H9 (cell line): ENCODE measurements around the gene AATK. TPM values are rescaled to one million over a fixed set of nuclear protein-coding genes. Genes with fewer than 3 reads are reported as not detected.

Experiments
- DNase-seq: peaks from one replicate; pipeline ENCODE4 v3.0.0-alpha.2; 2017
- H2AFZ ChIP-seq: one replicate; pipeline ENCODE4 v1.6.1; 2013; ENCODE audit warnings: mild to moderate bottlenecking, low read length, control low read depth, moderate library complexity
- H2AK5ac ChIP-seq: 2 replicates; pipeline ENCODE4 v1.6.1; 2013; ENCODE audit warnings: low read length, control low read depth, mixed read lengths; ENCODE audit not compliant: insufficient read length
- H2BK120ac ChIP-seq: one replicate; pipeline ENCODE4 v1.6.1; 2013; ENCODE audit warnings: low read depth, mild to moderate bottlenecking, low read length, control low read depth, inconsistent platforms; ENCODE audit not compliant: poor library complexity, severe bottlenecking
- H2BK12ac ChIP-seq: 2 replicates; pipeline ENCODE4 v1.6.1; 2013; ENCODE audit warnings: low read length, control low read depth, mixed read lengths, low read depth; ENCODE audit not compliant: insufficient read length
- H2BK15ac ChIP-seq: 2 replicates; pipeline ENCODE4 v1.6.1; 2013; ENCODE audit warnings: low read depth, low read length, control low read depth
- H2BK20ac ChIP-seq: one replicate; pipeline ENCODE4 v1.6.1; 2013; ENCODE audit warnings: low read depth, mild to moderate bottlenecking, low read length, control low read depth, inconsistent platforms; ENCODE audit not compliant: poor library complexity, severe bottlenecking
- H2BK5ac ChIP-seq: 2 replicates; pipeline ENCODE4 v1.6.1; 2013; ENCODE audit warnings: low read length, control low read depth, mixed read lengths; ENCODE audit not compliant: insufficient read length
- H3K14ac ChIP-seq: 2 replicates; pipeline ENCODE4 v1.6.1; 2013; ENCODE audit warnings: low read length, control low read depth; ENCODE audit not compliant: insufficient read depth
- H3K18ac ChIP-seq: 2 replicates; pipeline ENCODE4 v1.6.1; 2013; ENCODE audit warnings: low read depth, mild to moderate bottlenecking, mixed read lengths, low read length, control low read depth; ENCODE audit not compliant: insufficient read length
- H3K23ac ChIP-seq: 2 replicates; pipeline ENCODE4 v1.6.1; 2013; ENCODE audit warnings: low read length, control low read depth, mixed read lengths, low read depth; ENCODE audit not compliant: insufficient read length
- H3K23me2 ChIP-seq: 2 replicates; pipeline ENCODE4 v1.6.1; 2013; ENCODE audit warnings: low read depth, mild to moderate bottlenecking, mixed read lengths, low read length, control low read depth; ENCODE audit not compliant: insufficient read length, poor library complexity, severe bottlenecking
- H3K27ac ChIP-seq: 2 replicates; pipeline ENCODE4 v1.5.1; 2013; ENCODE audit warnings: low read length, control low read depth, mixed read lengths, low read depth; ENCODE audit not compliant: insufficient read length
- H3K27me3 ChIP-seq: 2 replicates; pipeline ENCODE4 v1.6.1; 2013; ENCODE audit warnings: low read length, control low read depth, inconsistent platforms; ENCODE audit not compliant: insufficient read depth
- H3K4ac ChIP-seq: 2 replicates; pipeline ENCODE4 v1.6.1; 2013; ENCODE audit warnings: low read depth, mild to moderate bottlenecking, control low read depth, inconsistent platforms, low read length, moderate library complexity
- H3K4me1 ChIP-seq: 2 replicates; pipeline ENCODE4 v1.6.1; 2013; ENCODE audit warnings: low read length, control low read depth, inconsistent platforms; ENCODE audit not compliant: insufficient read depth
- H3K4me2 ChIP-seq: 2 replicates; pipeline ENCODE4 v1.6.1; 2013; ENCODE audit warnings: low read length, control low read depth, mixed read lengths; ENCODE audit not compliant: insufficient read length, insufficient read depth
- H3K56ac ChIP-seq: 2 replicates; pipeline ENCODE4 v1.6.1; 2013; ENCODE audit warnings: low read depth, mild to moderate bottlenecking, mixed read lengths, low read length, control low read depth; ENCODE audit not compliant: insufficient read length
- H3K79me1 ChIP-seq: 2 replicates; pipeline ENCODE4 v1.6.1; 2013; ENCODE audit warnings: low read depth, mild to moderate bottlenecking, moderate library complexity, low read length, control low read depth, inconsistent platforms; ENCODE audit not compliant: insufficient read depth, poor library complexity, severe bottlenecking
- H3K79me2 ChIP-seq: 2 replicates; pipeline ENCODE4 v1.6.1; 2013; ENCODE audit warnings: low read length, control low read depth, inconsistent platforms; ENCODE audit not compliant: insufficient read depth
- H3K9ac ChIP-seq: 2 replicates; pipeline ENCODE4 v1.6.1; 2013; ENCODE audit warnings: low read length, control low read depth, mixed read lengths; ENCODE audit not compliant: insufficient read length; ENCODE audit errors: extremely low read depth
- H3K9me3 ChIP-seq: one replicate; pipeline ENCODE4 v1.6.1; 2013; ENCODE audit warnings: low read depth, low read length, inconsistent platforms; ENCODE audit not compliant: control insufficient read depth
- H3T11ph ChIP-seq: one replicate; pipeline ENCODE4 v1.6.1; 2013; ENCODE audit warnings: mild to moderate bottlenecking, low read length, control low read depth, inconsistent platforms
- H4K20me1 ChIP-seq: one replicate; pipeline ENCODE4 v1.6.1; 2013; ENCODE audit not compliant: control insufficient read depth, insufficient read length, insufficient read depth
- H4K5ac ChIP-seq: 2 replicates; pipeline ENCODE4 v1.6.1; 2013; ENCODE audit warnings: low read depth, mild to moderate bottlenecking, mixed read lengths, low read length, control low read depth; ENCODE audit not compliant: insufficient read length
- H4K8ac ChIP-seq: replicated peaks from 2 replicates; pipeline ENCODE4 v1.6.1; 2013; ENCODE audit warnings: low read length, control low read depth, mixed read lengths, low read depth; ENCODE audit not compliant: insufficient read length
- H4K91ac ChIP-seq: 2 replicates; pipeline ENCODE4 v1.6.1; 2013; ENCODE audit warnings: low read depth, mild to moderate bottlenecking, moderate library complexity, mixed read lengths, low read length, control low read depth; ENCODE audit not compliant: insufficient read length
- H3K27ac Mint-ChIP-seq, 3 experiments: 2 replicates in 2 of 3; 3 replicates in 1 of 3; pipeline ENCODE4 v1.8.0; 2020 to 2021; ENCODE audit warnings: mixed read lengths in 3 of 3, mild to moderate bottlenecking in 1 of 3, moderate library complexity in 1 of 3
- H3K27me3 Mint-ChIP-seq: 2 replicates; pipeline ENCODE4 v1.8.0; 2021; ENCODE audit warnings: low read depth, mild to moderate bottlenecking, moderate library complexity, mixed read lengths
- H3K36me3 Mint-ChIP-seq, 3 experiments: 2 replicates in 2 of 3; 3 replicates in 1 of 3; pipeline ENCODE4 v1.8.0; 2020 to 2021; ENCODE audit warnings: low read depth in 3 of 3, mixed read lengths in 3 of 3; ENCODE audit not compliant: insufficient read depth in 1 of 3
- H3K4me1 Mint-ChIP-seq, 2 experiments: 2 replicates each; pipeline ENCODE4 v1.8.0; 2020; ENCODE audit warnings: mixed read lengths in 2 of 2
- H3K4me3 Mint-ChIP-seq, 2 experiments: 2 replicates in 1 of 2; 3 replicates in 1 of 2; pipeline ENCODE4 v1.8.0; 2020 to 2021; ENCODE audit warnings: mild to moderate bottlenecking in 2 of 2, mixed read lengths in 2 of 2, moderate library complexity in 1 of 2
- H3K9me3 Mint-ChIP-seq, 2 experiments: 2 replicates in 1 of 2; 3 replicates in 1 of 2; pipeline ENCODE4 v1.8.0; 2020; ENCODE audit warnings: mild to moderate bottlenecking in 2 of 2, mixed read lengths in 2 of 2, moderate library complexity in 1 of 2
- WGBS: extraction: QIAGEN DNeasy Blood & Tissue Kit; methylation state at CpG from one replicate; pipeline ENCODE4 v1.1.7; 2013; ENCODE audit warnings: missing lambda C conversion rate, low lambda C conversion rate, mixed read lengths; ENCODE audit not compliant: insufficient read length; ENCODE audit errors: extremely low coverage; 5-methylcytosine and 5-hydroxymethylcytosine counted together
- total RNA-seq: library from RNA; stranded (reverse); gene quantifications from 2 replicates; pipeline ENCODE4 v1.2.1, GENCODE V29; 2021
- TF ChIP-seq, protein P1 (sequence below): fragments of 200-600 bp; sonication (generic); conservative IDR thresholded peaks from 3 replicates; pipeline ENCODE4 v1.8.0; 2021; ENCODE audit warnings: antibody characterized with exemption, mild to moderate bottlenecking

The AATK gene
- total RNA-seq, 1 experiment from 2014 or later, result 2.4 TPM

DNA sequence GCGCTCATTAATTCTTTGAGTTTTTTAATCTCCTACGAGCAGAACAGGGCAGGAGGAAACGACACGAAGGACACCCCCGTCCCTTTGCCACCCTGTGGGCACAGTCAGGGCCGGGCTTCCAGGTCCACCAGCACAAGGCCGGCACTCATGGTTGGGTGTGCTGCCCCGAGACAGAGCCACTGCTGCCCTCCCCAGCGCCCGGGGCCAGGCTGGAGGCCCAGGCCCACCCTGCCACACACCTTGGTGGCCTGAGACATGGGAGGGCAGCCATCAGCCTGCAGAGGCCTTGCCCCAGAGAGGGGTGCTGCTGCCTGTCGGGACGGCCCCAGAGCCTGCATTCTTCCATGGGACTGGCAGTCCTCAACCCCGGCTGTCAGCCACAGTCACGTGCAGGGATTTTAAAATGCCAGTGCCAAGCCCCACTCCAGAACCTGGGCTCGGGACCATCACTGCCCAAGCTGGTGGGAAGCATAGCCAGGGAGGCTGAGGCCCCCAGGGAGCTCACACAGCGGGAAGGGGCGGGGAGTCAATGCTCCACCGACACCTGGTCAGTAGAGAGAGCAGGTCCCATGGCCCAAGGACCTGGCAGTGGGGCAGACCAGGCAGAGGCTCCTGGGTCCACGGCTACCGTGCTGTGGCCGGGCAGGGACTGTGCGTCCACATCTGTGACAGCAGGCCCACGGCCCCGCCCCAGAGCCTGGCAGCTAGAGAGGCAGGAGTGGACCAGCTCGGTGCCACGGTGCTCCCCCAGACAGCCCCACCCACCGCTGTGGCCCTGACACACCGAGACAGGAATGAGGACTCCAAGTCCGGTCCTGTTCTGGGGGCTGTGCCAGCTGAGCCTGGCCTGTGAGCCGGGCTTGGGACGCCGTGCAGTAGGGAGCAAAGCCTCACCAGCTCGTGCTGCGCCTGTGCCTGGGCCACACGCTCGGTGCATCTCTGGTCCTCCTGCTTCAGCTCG is 29.2 kb upstream of the AATK start:
- no peak for DNase-seq
- H3K23me2 ChIP-seq, result no peaks in the 10 kb centered on the region
- H2BK120ac ChIP-seq, result no peak overlapping the region
- no peak overlapping the region for H3K4ac ChIP-seq
- H3K4me1 ChIP-seq, result no peaks in the 10 kb centered on the region
- Mint-ChIP-seq H3K4me3 (no peak overlapping the region), H3K36me3 (peaks cover 0 to 14% (median 4%) of the 10 kb centered on the region in 3 experiments; a peak in 4 of 7 replicates), H3K27ac (no peak overlapping the region), H3K27me3 (no peaks in the 10 kb centered on the region), H3K4me1 (no peaks in the 10 kb centered on the region), H3K9me3 (no peaks in the 10 kb centered on the region)
- H2BK15ac ChIP-seq, result no peak overlapping the region
- H3K14ac ChIP-seq, result no peak overlapping the region; the same call in 1 of the 2 replicates
- no peak overlapping the region for H3K9ac ChIP-seq
- TF ChIP-seq, protein P1, sequence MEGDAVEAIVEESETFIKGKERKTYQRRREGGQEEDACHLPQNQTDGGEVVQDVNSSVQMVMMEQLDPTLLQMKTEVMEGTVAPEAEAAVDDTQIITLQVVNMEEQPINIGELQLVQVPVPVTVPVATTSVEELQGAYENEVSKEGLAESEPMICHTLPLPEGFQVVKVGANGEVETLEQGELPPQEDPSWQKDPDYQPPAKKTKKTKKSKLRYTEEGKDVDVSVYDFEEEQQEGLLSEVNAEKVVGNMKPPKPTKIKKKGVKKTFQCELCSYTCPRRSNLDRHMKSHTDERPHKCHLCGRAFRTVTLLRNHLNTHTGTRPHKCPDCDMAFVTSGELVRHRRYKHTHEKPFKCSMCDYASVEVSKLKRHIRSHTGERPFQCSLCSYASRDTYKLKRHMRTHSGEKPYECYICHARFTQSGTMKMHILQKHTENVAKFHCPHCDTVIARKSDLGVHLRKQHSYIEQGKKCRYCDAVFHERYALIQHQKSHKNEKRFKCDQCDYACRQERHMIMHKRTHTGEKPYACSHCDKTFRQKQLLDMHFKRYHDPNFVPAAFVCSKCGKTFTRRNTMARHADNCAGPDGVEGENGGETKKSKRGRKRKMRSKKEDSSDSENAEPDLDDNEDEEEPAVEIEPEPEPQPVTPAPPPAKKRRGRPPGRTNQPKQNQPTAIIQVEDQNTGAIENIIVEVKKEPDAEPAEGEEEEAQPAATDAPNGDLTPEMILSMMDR, result no peak
- no peak overlapping the region for H3K4me2 ChIP-seq
- H2BK20ac ChIP-seq, result no peak overlapping the region
- no CpG with 5 or more reads among the region's 37 CpGs for WGBS
- H4K5ac ChIP-seq, result no peak overlapping the region
- no peaks in the 10 kb centered on the region for H3K27me3 ChIP-seq
- H4K20me1 ChIP-seq, result no peaks in the 10 kb centered on the region
- no peak overlapping the region for H3K23ac ChIP-seq
- no peak overlapping the region for H2BK5ac ChIP-seq
- no peak overlapping the region for H4K91ac ChIP-seq
- no peak overlapping the region for H3K27ac ChIP-seq
- H2AFZ ChIP-seq, result no peak overlapping the region
- no peak overlapping the region for H2AK5ac ChIP-seq
- H2BK12ac ChIP-seq, result no peak overlapping the region
- H3T11ph ChIP-seq, result no peak overlapping the region
- no peak overlapping the region for H3K56ac ChIP-seq
- no peaks in the 10 kb centered on the region for H3K79me2 ChIP-seq
- H3K79me1 ChIP-seq, result no peaks in the 10 kb centered on the region
- H3K9me3 ChIP-seq, result no peaks in the 10 kb centered on the region
- no peak overlapping the region for H4K8ac ChIP-seq
- no peak overlapping the region for H3K18ac ChIP-seq
